Body of pancreas (tissue), 4 donors: ENCODE data around the gene CXorf38. TPM values are rescaled to one million over a fixed set of nuclear protein-coding genes. Genes with fewer than 3 reads are reported as not detected.

Experiments
- ATAC-seq: fragments of 150-250 bp; one replicate; pipeline ENCODE4 v1.9.1; 2016
- DNase-seq, 4 donors: peaks; one replicate each; pipeline ENCODE4 v3.0.0-alpha.2; 2019
- H3K27ac ChIP-seq, 4 donors: fragments of 200-600 bp; sonication (generic); 1 replicate in 3 of 4; 2 replicates in 1 of 4; pipeline versions ENCODE4 v1.5.1 to v1.6.1; 2016 to 2019; ENCODE audit warnings: mild to moderate bottlenecking in 1 of 4, mixed read lengths in 1 of 4, moderate library complexity in 1 of 4
- H3K27me3 ChIP-seq, 2 donors: fragments of 200-600 bp; sonication (generic); one replicate each; pipeline ENCODE4 v1.6.0; 2016; ENCODE audit warnings: mild to moderate bottlenecking in 1 of 2
- H3K36me3 ChIP-seq, 2 donors: fragments of 200-600 bp; sonication (generic); replicated peaks in 1 of 2; 2 replicates each; pipeline ENCODE4 v1.5.1; 2016; ENCODE audit warnings: low read depth in 2 of 2; ENCODE audit not compliant: insufficient read depth in 1 of 2
- H3K4me1 ChIP-seq: fragments of 200-600 bp; sonication (generic); one replicate; pipeline ENCODE4 v1.6.0; 2016
- H3K4me3 ChIP-seq, 2 donors: fragments of 200-600 bp; sonication (generic); 1 replicate in 1 of 2; 2 replicates in 1 of 2; pipeline ENCODE4 v1.5.1; 2016 to 2019
- H3K9me3 ChIP-seq, 3 donors: fragments of 200-600 bp; sonication (generic); 1 replicate in 2 of 3; 2 replicates in 1 of 3; pipeline ENCODE4 v1.5.1; 2016
- CTCF ChIP-seq, 7 experiments: fragments of 450-650 bp in 4 of 7; fragments of 200-600 bp in 3 of 7; sonication (generic) in 3 of 7; IDR thresholded peaks; one replicate each; pipeline ENCODE4 v1.5.1; 2016 to 2019; ENCODE audit warnings: antibody characterized with exemption in 7 of 7
- POLR2A ChIP-seq, 3 donors: fragments of 450-650 bp; IDR thresholded peaks; one replicate each; pipeline ENCODE4 v1.6.1; 2016; ENCODE audit warnings: antibody characterized with exemption in 3 of 3, mild to moderate bottlenecking in 2 of 3
- WGBS, 2 donors: methylation state at CpG; one replicate each; pipeline ENCODE4 v1.1.5; 2017; 5-methylcytosine and 5-hydroxymethylcytosine counted together
- intact Hi-C: fragments of 100-400 bp; cut with DNase I; formaldehyde crosslinking; loops from one replicate; pipeline ENCODE4 v1.15.1; 2023
- total RNA-seq, 2 donors: library from RNA; depleted of rRNA; stranded (reverse); fragments of >200 nt; gene quantifications; one replicate each; pipeline ENCODE4 v1.1.0, GENCODE V29; 2016

Gene CXorf38
- total RNA-seq, 2 donors from 2014 or later = 10.6 to 10.9 TPM

- no peak for TF ChIP-seq POLR2A (IDR thresholded peaks at IDR 0.05)
- TF ChIP-seq CTCF (IDR thresholded peaks at IDR 0.05) = no peak
- Histone ChIP-seq H3K9me3 (no peaks in the 10 kb centered on the region), H3K27ac (no peak overlapping the region), H3K27me3 (no peaks in the 10 kb centered on the region), H3K4me1 (no peaks in the 10 kb centered on the region), H3K4me3 (no peak overlapping the region), H3K36me3 (no peaks in the 10 kb centered on the region)
- WGBS, 2 donors = 67 to 73% methylated on average over 2 of the region's 2 CpGs
- intact Hi-C loops = no loop called here
- no peak for DNase-seq
- no peak for ATAC-seq
Measured at GRCh38 chrX:40653535-40653934, 6.2 kb upstream of the CXorf38 start.

- TF ChIP-seq POLR2A (IDR thresholded peaks at IDR 0.05) = no peak
- Histone ChIP-seq H3K36me3 (no peaks in the 10 kb centered on the region), H3K9me3 (no peaks in the 10 kb centered on the region), H3K4me1 (peaks cover 4% of the 10 kb centered on the region), H3K27ac (no peak overlapping the region), H3K27me3 (no peaks in the 10 kb centered on the region), H3K4me3 (no peak overlapping the region)
- 75 to 83% methylated on average over 1 of the region's 1 CpG for WGBS, 2 donors
- intact Hi-C loops = no loop called here
- DNase-seq = no peak
- ATAC-seq = no peak
Measured at GRCh38 chrX:40652664-40653063, 5.3 kb upstream of the CXorf38 start.

- DNase-seq (peak; percentile 67 to 84 (median 73)), ATAC-seq (no peak)
- TF ChIP-seq POLR2A (IDR thresholded peaks at IDR 0.05) (no peak), CTCF (IDR thresholded peaks at IDR 0.05) (peak; percentile 38 to 90 (median 71))
- H3K4me3 ChIP-seq = no peak overlapping the region
- intact Hi-C loops = no loop called here
- H3K36me3 ChIP-seq = no peaks in the 10 kb centered on the region
- peaks cover 4% of the 10 kb centered on the region for H3K4me1 ChIP-seq
- 0% methylated on average over 3 of the region's 3 CpGs for WGBS, 2 donors
- H3K27ac ChIP-seq = no peak overlapping the region
- no peaks in the 10 kb centered on the region for H3K27me3 ChIP-seq
- H3K9me3 ChIP-seq = no peaks in the 10 kb centered on the region
Measured at GRCh38 chrX:40651620-40652223, 4.4 kb upstream of the CXorf38 start.

- no peaks in the 10 kb centered on the region for H3K9me3 ChIP-seq
- H3K4me3 ChIP-seq = peak overlapping the region; percentile 52 to 75
- whole genome bisulfite sequencing, 2 donors = 0 to 1% methylated on average over 1 to 30 of the region's 33 CpGs
- H3K4me1 ChIP-seq = peaks cover 21% of the 10 kb centered on the region
- intact Hi-C loops = no loop called here
- no peak for TF ChIP-seq CTCF (IDR thresholded peaks at IDR 0.05)
- TF ChIP-seq POLR2A (IDR thresholded peaks at IDR 0.05) = no peak
- ATAC-seq (peak; percentile 55), DNase-seq (peak; percentile 44 to 65 (median 54))
- H3K27me3 ChIP-seq = no peaks in the 10 kb centered on the region
- H3K36me3 ChIP-seq = no peaks in the 10 kb centered on the region
- peak overlapping the region; percentile 72 to 89 (median 81) for H3K27ac ChIP-seq
Measured at GRCh38 chrX:40646489-40647306, 663 bp downstream of the CXorf38 start.

GRCh38 chrX:40644821-40645358 is 2.5 kb downstream of the CXorf38 start:
- 3 to 15% methylated on average over 4 of the region's 4 CpGs for WGBS, 2 donors
- Histone ChIP-seq H3K27ac (peak overlapping the region in 3 of 4 donors; percentile 55 to 85 (median 74)), H3K27me3 (no peaks in the 10 kb centered on the region), H3K9me3 (no peaks in the 10 kb centered on the region), H3K4me1 (peaks cover 21% of the 10 kb centered on the region), H3K36me3 (no peaks in the 10 kb centered on the region), H3K4me3 (no peak overlapping the region)
- TF ChIP-seq CTCF (IDR thresholded peaks at IDR 0.05) = no peak
- TF ChIP-seq POLR2A (IDR thresholded peaks at IDR 0.05) = peak in 1 of 3 donors; percentile 26
- intact Hi-C loops = no loop called here
- ATAC-seq (peak; percentile 36), DNase-seq (peak; percentile 26 to 69 (median 55))
